ENCODE measurements around the gene NFIL3.
"Not testable (repeated sequence)": the region's sequence is repeated elsewhere in the genome, so short reads cannot be mapped to it uniquely, and the experiment has no call there.

NFIL3 gene

DNA sequence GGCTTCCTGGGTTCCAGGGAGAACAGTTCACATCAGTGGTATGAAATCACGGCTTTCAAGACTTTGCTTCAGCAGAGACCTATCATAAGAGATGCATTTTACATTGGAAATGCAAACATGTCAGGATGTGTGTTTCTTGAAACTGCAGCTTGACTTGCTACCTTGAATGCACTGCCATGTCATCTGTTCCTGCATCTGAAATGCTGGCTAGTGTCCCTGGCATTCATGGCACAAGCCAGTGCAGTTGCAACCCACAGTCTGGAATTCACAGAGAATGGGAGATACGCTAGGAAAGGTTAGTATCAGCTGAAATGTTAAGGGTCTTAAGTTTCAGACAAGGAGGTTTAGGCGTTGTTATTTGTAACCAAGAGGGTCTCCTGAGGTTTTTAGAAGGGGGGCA lies 24.7 kb downstream of the NFIL3 start:
- no peak for DNase-seq (ENCODE audit: low read depth in 1 of 2, low spot score in 1 of 2)

DNA sequence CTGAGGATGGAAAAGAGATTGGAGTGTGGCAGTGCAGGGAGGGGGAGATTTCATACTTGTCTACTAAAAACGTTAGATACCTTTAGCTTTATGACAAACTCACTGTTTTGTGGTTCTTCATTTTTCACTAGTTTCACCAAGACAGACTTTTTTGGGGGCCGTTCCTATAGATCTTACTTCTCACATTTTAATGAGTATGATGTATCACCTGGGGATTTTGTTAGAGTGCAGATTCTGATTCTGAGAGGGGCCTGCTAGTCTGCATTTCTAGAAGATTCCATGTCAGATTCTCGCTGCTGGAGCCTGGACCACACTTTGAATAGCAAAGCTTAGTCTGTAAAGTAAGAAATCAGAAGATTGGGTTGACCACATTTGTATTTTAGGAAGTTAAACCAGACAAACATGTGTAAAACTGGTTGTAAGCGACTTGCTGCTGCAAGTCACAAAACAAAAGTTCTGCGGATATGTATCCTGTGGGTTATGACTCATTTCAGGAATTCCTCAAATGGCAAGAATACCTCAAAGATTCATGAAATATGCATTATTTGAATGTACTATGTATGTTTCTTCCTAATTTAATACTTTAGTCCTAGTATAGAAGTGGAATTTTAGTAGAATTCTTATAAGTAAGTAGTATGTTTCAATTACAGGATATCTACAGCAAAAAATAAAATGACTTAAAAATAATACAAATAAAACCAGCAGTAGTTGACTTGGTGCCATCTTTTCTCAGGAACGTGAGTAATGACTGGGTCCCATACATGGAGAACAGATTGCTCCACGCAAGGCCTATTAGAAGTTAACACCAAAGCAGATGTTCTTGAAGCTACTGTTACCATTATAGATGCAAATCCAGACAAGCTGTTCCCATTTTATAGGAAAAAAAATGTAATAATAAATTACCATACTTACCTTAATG lies 27.8 kb downstream of the NFIL3 start:
- DNase-seq (ENCODE audit: low read depth in 1 of 2, low spot score in 1 of 2): no peak

DNA sequence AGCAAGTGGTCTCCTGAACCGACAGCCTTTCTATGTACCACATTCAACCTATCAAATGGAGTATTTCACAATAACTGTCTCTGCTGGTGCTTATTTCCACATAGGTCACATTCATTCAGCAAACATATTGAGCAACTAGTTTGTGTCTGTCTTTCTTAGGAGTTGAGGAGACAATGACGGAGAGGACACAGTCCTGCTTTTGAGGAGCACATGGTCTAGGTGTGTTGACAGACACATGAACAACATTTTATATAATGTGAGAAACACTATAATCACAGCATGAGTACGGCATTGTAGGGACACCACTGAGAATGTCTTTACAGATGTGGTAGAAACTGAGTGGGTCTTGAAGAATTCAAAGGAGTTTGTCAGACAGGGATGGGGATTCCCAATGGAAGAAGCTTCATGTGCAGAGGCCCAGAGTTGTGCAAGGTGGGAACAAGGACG lies 28.5 kb downstream of the NFIL3 start:
- DNase-seq (ENCODE audit: low read depth in 1 of 2, low spot score in 1 of 2): no peak

DNA sequence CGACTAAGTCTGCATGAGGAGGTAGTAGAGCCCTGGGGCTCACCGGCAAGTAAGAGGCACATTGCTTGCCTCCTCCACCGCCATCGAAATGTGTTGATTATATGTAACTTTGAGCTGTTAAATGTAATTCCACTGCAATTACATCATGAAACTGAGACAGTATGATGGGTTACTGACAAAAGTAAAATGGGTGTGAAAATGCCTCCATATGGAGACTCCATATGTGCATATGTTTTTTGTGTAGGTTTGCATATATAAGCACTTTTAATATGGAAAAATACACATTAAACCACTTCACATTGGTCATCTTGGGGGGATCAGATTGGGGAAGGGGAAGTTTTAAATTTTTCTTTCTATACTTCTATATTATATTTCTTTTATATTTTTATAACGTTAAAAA lies 29.8 kb downstream of the NFIL3 start:
- no peak for DNase-seq (ENCODE audit: low read depth in 1 of 2, low spot score in 1 of 2)

DNA sequence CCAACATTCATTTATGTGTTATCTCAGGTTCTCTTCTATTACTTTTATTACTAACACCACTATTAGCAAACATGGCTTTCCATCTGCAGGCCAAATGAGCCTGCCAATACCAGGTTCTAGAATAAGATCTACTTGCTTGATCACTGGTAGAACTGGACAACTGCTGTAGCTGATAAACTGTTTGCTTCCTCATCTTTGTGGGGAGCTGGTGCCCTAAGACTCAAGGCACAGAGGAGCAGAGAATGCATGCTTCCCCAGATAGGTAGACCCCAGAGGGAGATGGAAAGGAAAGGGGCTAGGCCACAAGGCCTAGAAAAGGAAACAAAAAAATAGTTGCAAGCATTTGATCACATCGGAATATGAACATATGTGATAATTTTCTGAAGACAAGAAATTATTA lies 31.2 kb downstream of the NFIL3 start:
- no peak for DNase-seq (ENCODE audit: low read depth in 1 of 2, low spot score in 1 of 2)

DNA sequence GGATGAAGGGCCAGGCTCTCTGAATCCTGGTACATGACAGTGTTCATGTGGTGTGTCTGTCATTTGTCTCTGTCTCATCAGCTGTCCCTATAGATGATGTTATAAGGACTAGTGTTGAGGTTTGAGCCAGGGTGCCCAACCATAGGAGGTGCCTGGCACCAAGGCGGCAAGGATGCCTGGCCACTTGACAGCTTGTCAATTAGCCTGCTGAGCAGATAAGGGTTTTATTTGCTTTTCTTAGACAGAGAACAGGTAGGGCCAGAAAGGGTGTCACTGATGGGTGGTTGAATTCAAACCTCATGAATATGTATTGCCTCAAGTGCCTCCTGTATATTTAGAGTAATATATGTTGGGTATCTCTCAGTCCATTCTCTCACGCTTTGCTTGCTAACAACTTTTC lies 31.8 kb downstream of the NFIL3 start:
- no peak for DNase-seq (ENCODE audit: low read depth in 1 of 2, low spot score in 1 of 2)

DNA sequence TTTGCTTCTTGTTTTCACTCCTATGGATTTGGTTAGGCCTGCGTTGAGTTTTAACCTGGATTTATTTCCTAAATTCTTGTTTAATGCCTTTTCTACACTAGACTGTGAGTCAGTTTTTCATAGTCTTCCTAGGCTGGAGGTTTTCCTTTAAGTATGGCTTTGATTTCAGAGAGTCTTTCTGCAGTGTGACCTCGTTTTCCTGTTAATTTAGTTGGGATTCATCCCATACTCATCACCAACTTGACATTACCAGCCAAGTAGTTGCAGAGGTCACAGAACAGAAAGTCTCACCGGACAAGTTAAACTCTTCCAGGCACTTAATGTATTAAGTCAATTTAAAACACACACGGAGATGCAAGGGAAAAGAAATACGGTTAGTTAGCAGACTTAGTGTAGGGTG lies 32.2 kb downstream of the NFIL3 start:
- no peak for DNase-seq (ENCODE audit: low read depth in 1 of 2, low spot score in 1 of 2)

DNA sequence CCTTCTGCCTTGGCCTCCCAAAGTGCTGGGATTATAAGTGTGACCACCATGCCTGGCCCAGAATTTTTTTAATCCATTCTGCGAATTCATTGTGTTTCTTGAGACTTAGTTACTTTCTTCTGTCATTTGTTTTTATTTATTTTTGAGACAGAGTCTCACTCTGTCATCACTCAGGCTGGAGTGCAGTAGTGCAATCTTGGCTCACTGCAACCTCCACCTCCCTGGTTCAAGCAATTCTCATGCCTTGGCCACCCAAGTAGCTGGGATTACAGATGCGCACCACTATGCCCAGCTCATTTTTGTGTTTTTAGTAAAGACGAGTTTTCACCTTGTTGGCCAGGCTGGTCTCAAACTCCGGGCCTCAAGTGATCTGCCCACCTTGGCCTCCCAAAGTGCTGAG lies 33.9 kb downstream of the NFIL3 start:
- DNase-seq (ENCODE audit: low read depth in 1 of 2, low spot score in 1 of 2): not testable (repeated sequence)

DNA sequence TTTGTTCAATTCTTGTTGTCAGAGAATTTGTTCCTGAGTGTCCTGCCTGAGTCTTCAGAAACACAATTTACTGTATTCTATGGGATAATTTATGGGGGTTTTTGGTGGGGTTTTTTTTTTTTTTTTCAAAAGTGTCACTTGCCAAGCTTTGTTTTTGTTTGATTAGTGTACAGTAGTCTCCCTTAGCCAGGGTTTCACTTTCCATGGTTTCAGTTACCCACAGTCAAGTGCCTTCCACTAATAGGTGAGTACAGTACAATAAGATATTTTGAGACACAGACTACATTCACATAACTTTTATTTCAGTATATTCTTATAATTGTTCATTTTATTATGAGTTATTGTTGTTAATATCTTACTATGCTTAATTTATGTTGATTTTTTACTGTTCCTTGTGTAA lies 36.9 kb downstream of the NFIL3 start:
- DNase-seq (ENCODE audit: low read depth in 1 of 2, low spot score in 1 of 2): no peak

DNA sequence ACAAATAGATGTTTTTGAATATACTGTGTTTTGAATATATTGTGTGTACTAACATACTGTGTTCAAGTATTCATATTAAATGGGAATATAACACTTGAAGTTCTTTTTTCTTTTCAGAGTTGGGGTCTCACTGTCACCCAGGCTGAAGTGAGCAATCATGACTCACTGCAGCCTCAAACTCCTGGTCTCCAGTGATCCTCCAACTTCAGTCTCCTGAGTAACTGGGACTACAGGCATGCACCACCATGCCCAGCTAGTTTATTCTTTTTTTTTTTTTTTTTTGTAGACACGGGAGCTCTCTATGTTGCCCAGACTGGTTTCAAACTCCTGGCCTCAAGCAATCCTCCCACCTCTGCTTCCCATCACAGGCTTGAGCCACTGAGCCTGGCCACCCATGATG lies 38.7 kb downstream of the NFIL3 start:
- no peak for DNase-seq (ENCODE audit: low read depth in 1 of 2, low spot score in 1 of 2)

DNA sequence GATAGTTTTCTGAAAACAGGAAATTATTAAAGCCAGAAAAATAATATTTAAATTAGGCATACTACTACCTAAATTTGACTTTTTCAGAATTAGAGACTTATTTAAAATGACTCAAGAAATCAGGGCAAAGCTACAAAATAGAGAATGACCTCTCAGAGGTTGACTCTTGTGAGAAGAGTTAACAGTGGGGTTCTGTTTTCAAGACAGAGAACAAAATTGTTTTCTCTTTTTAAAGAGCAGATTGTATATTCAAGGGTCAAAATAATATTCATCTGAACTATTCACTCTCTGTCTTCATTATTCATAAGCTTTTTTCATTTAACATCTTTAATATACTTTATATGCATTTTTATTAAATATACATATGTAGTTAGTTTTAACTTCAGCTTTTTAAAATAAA lies 40.1 kb downstream of the NFIL3 start:
- no peak for DNase-seq (ENCODE audit: low read depth in 1 of 2, low spot score in 1 of 2)

DNA sequence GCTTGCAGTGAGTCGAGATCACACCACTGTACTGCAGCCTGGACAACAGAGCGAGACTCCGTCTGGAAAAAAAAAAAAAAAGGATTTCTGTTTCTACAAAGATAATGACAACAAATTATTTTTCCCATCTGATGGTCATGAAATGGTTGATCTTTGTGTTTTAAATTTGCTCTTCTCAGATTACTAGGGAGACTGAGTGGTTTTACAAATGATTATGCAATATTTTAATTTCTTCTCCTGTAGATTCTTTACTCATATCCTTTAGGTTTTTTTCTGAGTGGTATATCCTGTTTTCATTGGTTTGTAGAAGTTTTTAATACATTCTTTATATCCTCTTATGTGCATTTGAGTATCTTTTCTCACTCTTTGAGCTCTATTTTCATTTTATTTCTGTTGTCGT lies 41.3 kb downstream of the NFIL3 start:
- DNase-seq (ENCODE audit: low read depth in 1 of 2, low spot score in 1 of 2): no peak

DNA sequence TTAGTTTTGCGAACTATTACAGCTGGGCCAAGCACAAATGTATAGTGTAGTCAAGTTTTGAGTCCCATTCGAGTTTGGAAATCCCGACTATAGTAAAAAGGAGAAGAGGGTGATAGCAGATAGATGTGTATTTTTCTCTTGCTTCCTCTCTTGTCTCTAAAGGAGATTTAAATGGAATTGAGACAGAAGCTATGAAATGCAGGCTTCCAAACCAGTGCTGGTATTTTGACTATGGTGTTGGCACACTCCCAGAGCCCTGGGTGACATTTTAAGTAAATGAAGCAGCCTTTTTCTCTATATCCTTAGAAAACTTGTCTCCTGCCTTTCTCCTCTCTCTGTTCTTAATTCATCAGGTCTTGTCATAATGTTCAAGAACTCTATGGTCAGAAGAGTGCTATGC lies 44.2 kb downstream of the NFIL3 start:
- DNase-seq (ENCODE audit: low read depth in 1 of 2, low spot score in 1 of 2): no peak

DNA sequence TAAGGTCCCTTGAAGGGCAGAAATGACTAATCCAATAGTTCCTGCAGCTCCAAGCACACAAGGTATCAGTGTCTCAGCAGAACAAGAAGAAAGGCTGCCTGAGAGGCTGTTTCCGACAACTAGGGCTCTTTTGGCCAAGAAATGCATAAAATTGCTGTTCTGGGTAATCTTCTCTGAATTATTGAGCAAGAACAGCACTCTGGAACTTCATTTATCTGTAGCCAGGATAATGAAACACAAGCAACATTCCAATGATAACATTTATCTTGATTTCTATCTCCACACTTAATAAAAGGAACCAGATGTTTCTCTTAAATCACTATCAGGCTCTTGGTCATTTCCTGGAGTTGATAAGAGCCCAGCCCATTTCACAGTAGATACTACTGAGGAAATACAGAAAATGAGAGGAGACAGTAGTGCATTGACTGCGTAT lies 44.9 kb downstream of the NFIL3 start:
- DNase-seq (ENCODE audit: low read depth in 1 of 2, low spot score in 1 of 2): no peak

DNA sequence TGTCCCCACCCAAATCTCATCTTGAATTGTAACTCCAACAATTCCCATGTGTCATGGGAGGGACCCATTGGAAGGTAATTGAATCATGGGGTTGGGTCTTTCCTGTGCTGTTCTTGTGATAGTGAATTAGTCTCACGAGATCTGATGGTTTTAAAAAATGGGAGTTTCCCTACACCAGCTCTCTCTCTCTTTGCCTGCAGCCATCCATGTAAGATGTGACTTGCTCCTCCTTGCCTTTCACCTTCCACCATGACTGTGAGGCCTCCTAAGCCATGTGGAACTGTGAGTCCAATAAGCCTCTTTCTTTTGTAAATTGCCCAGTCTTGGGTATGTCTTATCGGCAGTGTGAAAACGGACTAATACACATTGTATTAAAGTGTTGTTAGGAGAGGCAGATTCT lies 45.6 kb downstream of the NFIL3 start:
- not testable (repeated sequence) for DNase-seq (ENCODE audit: low read depth in 1 of 2, low spot score in 1 of 2)

DNA sequence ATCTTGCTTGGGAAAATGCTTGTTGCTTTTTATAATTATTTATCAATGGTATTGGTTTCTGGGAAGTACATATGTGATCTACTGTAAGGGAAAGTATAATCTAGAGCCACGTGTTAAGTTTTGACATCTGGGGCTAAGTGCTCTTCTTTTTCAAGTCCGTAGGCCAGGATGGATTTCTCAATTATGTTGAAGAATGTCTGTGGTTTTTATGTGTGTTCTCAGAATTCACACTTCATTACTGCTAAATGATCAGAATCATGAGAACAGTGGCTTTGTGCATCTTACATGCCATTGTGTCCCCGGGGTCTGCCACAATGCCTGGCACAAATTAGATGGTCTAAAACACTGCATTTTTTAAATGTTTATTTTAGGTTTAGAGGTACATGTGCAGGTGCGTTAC lies 47.4 kb downstream of the NFIL3 start:
- DNase-seq (ENCODE audit: low read depth in 1 of 2, low spot score in 1 of 2): no peak

DNA sequence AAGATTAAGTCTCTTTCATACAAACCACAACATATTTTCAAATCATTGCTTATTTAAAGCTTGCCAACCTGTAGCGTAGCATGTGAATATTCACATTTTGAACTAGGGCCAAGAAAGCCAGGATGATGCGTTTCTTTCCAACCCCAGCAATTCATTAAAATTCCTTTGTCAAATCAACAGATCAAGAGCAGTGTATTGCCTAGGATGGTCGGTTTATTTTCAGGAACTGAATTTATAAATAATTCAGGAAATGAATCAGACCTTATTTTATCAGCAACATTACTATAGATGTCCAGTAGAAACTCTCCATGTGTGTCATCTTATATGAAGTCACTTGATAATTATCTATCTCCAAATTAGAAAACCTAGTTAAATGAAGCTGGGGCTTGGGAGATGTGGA lies 48.7 kb downstream of the NFIL3 start:
- DNase-seq (ENCODE audit: low read depth in 1 of 2, low spot score in 1 of 2): no peak

DNA sequence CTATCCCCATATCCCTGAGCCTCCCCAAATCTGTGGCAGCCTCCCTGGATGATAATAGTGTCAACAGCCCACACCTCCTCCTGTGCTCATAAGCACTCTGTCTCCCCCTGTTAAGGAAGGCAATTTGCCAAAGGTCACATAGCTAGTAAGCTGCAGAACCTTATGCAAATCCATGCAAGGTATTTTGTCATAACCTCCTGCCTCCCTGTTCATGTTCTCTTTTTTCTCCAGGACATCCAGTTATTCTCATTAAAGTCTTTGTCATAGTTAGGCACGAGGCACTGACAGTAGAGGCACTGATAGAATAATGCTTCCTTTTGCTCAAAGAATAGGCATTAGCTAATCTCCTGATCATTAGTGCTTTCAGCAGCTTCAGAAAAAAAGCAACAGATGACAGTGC lies 51.7 kb downstream of the NFIL3 start:
- no peak for DNase-seq (ENCODE audit: low read depth in 1 of 2, low spot score in 1 of 2)

DNA sequence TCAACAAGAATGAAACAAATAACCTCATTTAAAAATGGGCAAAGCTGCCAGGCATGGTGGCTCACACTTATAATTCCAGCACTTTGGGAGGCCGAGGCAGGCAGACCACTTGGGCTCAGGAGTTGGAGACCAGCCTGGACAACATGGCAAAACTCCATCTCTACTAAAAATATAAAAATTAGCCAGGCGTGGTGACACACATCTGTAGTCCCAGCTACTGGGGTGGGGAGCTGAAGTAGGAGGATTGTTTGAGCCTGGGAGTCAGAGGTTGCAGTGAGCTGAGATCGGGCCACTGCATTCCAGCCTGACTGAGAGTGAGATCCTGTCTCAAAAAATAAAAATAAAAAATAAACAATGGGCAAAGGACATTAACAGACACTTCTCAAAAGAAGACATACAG lies 53.6 kb downstream of the NFIL3 start:
- DNase-seq (ENCODE audit: low read depth in 1 of 2, low spot score in 1 of 2): not testable (repeated sequence)

DNA sequence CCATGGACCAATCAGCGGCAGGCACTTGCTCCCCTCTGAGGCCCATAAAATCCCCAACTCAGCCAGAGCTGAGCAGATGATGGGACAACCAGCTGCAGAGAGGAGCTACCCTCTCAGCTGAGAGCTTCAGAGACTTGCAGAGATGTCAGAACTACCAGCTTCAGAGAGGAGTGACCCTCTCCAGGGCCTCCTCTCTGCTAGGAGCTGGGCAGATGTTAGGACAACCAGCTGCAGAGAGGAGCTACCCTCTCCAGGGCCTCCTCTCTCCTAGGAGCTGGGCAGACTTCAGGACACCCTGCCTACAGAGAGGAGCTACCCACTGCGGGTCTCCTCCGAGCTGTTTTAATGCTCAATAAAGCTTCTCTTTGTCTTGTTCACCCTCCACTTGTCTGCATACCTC lies 58.9 kb downstream of the NFIL3 start:
- DNase-seq (ENCODE audit: low read depth in 1 of 2, low spot score in 1 of 2): no peak

DNA sequence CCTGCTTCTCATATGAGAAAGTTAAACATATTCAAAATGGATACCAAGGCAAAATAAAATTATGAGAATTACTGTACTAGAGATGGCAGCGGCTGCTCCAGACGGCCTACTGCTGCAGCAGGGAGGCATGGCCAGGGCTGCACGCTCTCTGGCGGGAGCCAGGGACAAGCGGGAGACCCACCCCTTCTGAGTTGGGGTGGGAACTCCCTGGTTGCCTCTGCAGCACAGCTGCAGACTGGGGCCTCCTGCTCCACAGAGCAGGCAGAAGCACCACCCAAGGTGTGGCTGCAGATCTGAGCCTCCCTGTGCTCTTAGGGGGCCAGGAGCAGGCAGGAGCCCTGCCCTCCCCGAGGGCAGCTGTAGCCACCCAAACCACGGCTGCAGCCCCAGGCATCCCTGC lies 59.6 kb downstream of the NFIL3 start:
- DNase-seq (ENCODE audit: low read depth in 1 of 2, low spot score in 1 of 2): no peak

DNA sequence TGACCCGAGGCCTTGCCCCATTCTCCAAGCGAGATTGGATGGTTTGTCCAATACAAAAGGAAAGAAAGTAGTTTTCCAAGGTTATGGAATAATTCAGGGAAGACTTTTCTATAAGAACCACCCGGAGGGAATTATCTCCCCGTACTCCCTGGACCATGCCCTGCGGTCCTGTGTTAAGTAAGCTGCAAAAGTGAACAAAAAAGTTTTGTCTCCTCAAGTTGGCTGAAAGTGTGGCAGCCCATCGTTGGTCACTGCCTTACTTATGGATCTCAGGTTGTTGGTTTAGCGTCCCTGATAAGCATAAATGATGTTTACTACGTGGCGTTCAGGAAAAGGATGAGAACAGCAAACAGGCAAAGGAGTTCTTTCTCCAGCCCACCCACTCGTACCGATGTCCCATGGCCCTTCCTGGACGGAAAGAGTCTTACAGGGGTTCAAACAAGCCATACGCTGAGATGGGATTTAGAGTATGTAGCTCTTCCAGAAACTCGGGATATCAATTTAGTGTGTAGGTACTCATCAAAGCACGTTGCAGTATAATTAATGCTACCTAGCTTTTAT lies 61.5 kb downstream of the NFIL3 start:
- no peak for DNase-seq (ENCODE audit: low read depth in 1 of 2, low spot score in 1 of 2)
